Brain microvascular endothelial cell (primary cell): ENCODE measurements around the gene SMCP.

Experiments used
- DNase-seq: peaks from one replicate; pipeline ENCODE4 v3.0.0-alpha.2; 2020
- H3K27ac ChIP-seq: fragments of 250-450 bp; sonication (Bioruptor Pico); 2 replicates; pipeline ENCODE4 v1.5.1; 2020; ENCODE audit warnings: mild to moderate bottlenecking, moderate library complexity
- H3K27me3 ChIP-seq: fragments of 250-450 bp; sonication (Bioruptor Pico); replicated peaks from 2 replicates; pipeline ENCODE4 v1.5.1; 2020; ENCODE audit warnings: mild to moderate bottlenecking
- H3K36me3 ChIP-seq: fragments of 250-450 bp; sonication (Bioruptor Pico); replicated peaks from 2 replicates; pipeline ENCODE4 v1.5.1; 2020; ENCODE audit warnings: mild to moderate bottlenecking
- H3K4me3 ChIP-seq: 2 replicates; pipeline ENCODE4 v1.5.1; 2011; ENCODE audit warnings: low read depth, mild to moderate bottlenecking, control low read depth, low read length, moderate library complexity
- in situ Hi-C: cut with HindIII; loops from 2 replicates; pipeline ENCODE4 v1.10.0; 2017; ENCODE audit warnings: low sequenced_read_pairs, low pct_ligation_motif_present
- TF ChIP-seq, protein P1 (sequence below): IDR thresholded peaks from 2 replicates; pipeline ENCODE4 v1.5.1; 2011; ENCODE audit warnings: low read depth, mild to moderate bottlenecking, moderate library complexity, low read length, control low read depth, inconsistent platforms; ENCODE audit errors: missing control alignments

SMCP gene, protein sequence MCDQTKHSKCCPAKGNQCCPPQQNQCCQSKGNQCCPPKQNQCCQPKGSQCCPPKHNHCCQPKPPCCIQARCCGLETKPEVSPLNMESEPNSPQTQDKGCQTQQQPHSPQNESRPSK

DNA sequence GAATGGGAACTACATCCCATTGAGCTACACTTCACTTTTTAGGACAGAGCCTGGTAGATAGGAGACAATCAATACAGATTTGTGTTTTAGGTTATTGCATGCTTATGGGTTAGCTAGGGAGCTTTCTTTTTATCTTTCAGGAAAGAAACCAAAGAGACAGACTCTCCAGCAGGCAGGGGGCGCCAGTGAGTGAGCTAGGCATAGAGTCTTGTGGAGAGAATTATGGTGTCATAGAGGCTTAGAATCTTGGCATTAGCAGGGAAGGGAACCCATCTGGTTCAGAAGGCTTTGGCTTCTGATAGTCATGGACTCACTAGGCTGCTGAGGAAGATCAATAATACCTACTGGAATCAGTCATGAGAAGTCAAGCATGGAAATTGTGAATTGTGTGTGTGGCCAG is at the start of gene SMCP:
TSS of gene SMCP (plus strand) at position 281 of the 400 bp plus-strand sequence. CDS start 6,101 bp downstream, outside the sequence.
- Histone ChIP-seq H3K4me3 (no peak within 1 kb of the TSS), H3K36me3 (no peaks in the 10 kb centered on the region), H3K27me3 (no peaks in the 10 kb centered on the region), H3K27ac (no peak within 1 kb of the TSS)
- TF ChIP-seq, protein P1, sequence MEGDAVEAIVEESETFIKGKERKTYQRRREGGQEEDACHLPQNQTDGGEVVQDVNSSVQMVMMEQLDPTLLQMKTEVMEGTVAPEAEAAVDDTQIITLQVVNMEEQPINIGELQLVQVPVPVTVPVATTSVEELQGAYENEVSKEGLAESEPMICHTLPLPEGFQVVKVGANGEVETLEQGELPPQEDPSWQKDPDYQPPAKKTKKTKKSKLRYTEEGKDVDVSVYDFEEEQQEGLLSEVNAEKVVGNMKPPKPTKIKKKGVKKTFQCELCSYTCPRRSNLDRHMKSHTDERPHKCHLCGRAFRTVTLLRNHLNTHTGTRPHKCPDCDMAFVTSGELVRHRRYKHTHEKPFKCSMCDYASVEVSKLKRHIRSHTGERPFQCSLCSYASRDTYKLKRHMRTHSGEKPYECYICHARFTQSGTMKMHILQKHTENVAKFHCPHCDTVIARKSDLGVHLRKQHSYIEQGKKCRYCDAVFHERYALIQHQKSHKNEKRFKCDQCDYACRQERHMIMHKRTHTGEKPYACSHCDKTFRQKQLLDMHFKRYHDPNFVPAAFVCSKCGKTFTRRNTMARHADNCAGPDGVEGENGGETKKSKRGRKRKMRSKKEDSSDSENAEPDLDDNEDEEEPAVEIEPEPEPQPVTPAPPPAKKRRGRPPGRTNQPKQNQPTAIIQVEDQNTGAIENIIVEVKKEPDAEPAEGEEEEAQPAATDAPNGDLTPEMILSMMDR, result peak; percentile 31
- in situ Hi-C loops, result no loop called here
- no peak for DNase-seq

DNA sequence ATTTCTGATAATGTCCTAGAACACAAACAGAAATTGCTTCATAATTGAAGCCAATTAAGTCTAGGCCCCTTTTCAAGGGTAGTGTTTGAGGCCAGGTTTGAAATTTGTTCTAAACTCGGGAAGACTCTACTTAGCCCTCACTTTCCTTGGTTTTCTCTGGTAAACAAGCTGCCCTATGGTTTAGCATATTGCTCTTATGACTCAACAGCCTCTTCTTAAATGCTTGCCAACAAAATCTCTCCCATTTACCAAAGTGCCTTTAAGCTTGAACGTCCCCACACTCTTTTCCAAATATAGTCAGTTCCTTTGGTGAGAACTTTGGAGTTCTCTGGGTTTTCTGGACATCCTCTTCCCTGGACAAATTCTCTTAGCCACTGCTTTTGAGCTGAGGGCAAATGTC is 41.3 kb upstream of the SMCP start:
- in situ Hi-C loops, result no loop called here
- no peak overlapping the region for H3K4me3 ChIP-seq
- TF ChIP-seq, protein P1, result no peak
- H3K27ac ChIP-seq, result no peak overlapping the region
- H3K27me3 ChIP-seq, result no peaks in the 10 kb centered on the region
- H3K36me3 ChIP-seq, result no peaks in the 10 kb centered on the region
- no peak for DNase-seq

DNA sequence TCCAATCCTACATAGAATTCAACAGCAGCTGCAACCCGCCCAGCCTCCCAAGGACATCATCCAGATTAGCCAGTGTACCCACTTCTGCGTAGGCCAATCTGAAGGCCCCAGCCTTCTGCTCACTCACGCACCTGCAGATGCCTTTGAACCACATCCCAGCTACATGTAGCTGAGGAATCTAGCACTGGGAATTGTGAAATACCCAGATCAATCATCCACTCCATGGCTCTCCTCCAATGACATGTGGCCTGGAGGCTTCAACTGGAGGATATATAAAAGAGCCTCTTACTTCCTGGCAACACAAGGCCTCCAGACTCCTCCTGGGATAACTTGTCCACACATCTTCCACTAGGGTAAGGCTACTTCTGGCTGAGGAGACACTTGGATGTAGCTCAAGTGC is 35.6 kb upstream of the SMCP start, which contains the start of gene LCE6A:
TSS of gene LCE6A (plus strand) at position 301 of the 400 bp plus-strand sequence. CDS start 665 bp downstream, outside the sequence.
- no peak for DNase-seq
- no peak within 1 kb of the TSS for H3K27ac ChIP-seq
- no peaks in the 10 kb centered on the region for H3K36me3 ChIP-seq
- no peak within 1 kb of the TSS for H3K4me3 ChIP-seq
- in situ Hi-C loops, result no loop called here
- H3K27me3 ChIP-seq, result no peaks in the 10 kb centered on the region
- TF ChIP-seq, protein P1, result no peak

DNA sequence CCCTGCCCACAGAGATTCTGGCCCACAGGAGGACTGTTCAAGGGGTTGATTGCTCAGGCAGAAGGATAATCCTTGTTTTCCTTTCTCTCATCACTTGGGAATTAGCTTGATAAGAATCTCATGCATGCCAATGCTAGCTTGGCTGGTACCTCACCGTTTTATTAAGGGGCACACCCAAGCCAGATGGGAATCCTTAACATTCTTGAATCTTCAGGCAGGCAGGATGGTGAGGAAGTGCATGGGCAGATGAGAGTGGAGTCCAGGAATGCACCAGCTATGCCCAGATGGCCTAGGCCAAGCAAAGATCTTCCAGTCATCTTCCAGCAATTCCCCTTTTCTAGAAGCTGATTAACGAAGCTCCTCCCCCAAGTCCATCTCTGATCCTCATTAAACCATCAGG is 22.5 kb upstream of the SMCP start:
- in situ Hi-C loops, result no loop called here
- Histone ChIP-seq H3K27ac (no peak overlapping the region), H3K27me3 (no peaks in the 10 kb centered on the region), H3K4me3 (no peak overlapping the region), H3K36me3 (no peaks in the 10 kb centered on the region)
- TF ChIP-seq, protein P1, result no peak
- DNase-seq, result no peak

DNA sequence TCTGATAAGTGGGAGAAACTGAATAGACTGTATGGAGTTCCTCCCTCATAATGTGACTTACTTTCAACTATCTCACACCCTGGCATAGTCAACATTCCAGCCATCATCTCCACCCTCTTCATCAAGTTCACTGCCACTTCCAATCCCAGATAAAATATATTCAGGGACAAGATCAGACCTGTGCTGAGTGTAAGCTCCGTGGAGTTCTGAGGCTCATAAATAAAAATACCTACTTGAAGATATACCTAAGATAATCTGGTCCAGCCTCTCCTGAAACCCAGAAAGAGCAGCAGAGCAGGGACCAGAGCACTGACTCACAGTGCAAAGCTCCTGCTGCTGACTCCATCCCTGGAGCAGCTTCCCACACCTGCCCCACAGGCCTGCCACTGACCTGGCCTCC is 20.1 kb upstream of the SMCP start:
- Histone ChIP-seq H3K27me3 (no peaks in the 10 kb centered on the region), H3K36me3 (no peaks in the 10 kb centered on the region), H3K27ac (no peak overlapping the region), H3K4me3 (no peak overlapping the region)
- DNase-seq, result no peak
- in situ Hi-C loops, result no loop called here
- TF ChIP-seq, protein P1, result no peak

DNA sequence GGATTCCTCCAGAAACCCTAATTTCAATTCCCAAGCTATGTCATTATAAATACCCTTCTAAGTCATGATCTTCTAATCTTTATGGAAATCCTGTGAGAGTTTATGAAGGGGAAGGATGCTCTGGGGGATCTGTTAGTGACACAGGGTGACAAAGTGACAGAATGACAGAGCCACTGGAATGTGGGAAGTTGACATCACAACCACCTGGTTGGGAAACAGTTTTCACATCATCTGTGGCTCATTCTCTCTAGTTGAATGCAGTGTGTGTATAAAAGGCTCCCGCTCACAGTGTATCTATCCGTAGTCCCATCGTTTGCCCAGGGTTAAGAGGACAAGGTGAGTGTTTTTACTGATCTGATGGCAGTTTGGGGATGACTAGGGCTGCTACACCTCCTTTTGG is 18.4 kb upstream of the SMCP start, which contains the start of gene LCE7A:
TSS of gene LCE7A (plus strand) at position 301 of the 400 bp plus-strand sequence. CDS start 702 bp downstream, outside the sequence.
- Histone ChIP-seq H3K27ac (no peak within 1 kb of the TSS), H3K4me3 (no peak within 1 kb of the TSS), H3K36me3 (no peaks in the 10 kb centered on the region), H3K27me3 (no peaks in the 10 kb centered on the region)
- TF ChIP-seq, protein P1, result no peak
- in situ Hi-C loops, result no loop called here
- DNase-seq, result no peak
